Measurements from ENCODE around the gene ZNF565.
"Not testable (repeated sequence)": the region's sequence is repeated elsewhere in the genome, so short reads cannot be mapped to it uniquely, and the experiment has no call there.

The ZNF565 gene

DNA sequence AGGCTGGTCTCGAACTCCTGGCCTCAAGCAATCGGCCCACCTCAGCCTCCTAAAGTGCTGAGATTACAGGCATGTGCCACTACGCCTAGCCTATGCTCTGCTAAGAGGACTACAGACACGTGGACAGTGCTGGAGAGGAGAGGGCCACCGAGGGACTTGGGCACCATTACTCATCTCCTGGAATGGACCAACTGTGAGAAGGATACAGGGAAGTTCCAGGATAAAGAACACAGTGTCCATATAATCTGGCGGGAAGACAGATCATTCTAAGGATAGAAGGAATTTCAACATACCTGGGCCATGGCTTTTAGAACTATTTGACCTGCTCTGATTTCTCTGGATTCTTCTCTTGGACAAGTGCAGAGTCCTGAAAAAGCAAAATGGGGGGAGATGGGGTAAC lies 12.8 kb downstream of the ZNF565 start:
- TF ChIP-seq CTCF (IDR thresholded peaks at IDR 0.05; ENCODE audit: poor library complexity, severe bottlenecking), result no peak
- H3K9me3 ChIP-seq (ENCODE audit: severe bottlenecking), result no peaks in the 10 kb centered on the region
- ATAC-seq (ENCODE audit: low read depth) (no peak), DNase-seq (ENCODE audit: low spot score) (no peak)
- no peaks in the 10 kb centered on the region for H3K27me3 ChIP-seq (ENCODE audit: insufficient read depth, poor library complexity, severe bottlenecking)
- H3K4me1 ChIP-seq (ENCODE audit: insufficient read depth, poor library complexity, severe bottlenecking), result no peaks in the 10 kb centered on the region
- H3K27ac ChIP-seq (ENCODE audit: poor library complexity, severe bottlenecking), result no peak overlapping the region
- H3K36me3 ChIP-seq (ENCODE audit: low read depth), result no peaks in the 10 kb centered on the region
- H3K4me3 ChIP-seq (ENCODE audit: severe bottlenecking), result no peak overlapping the region

DNA sequence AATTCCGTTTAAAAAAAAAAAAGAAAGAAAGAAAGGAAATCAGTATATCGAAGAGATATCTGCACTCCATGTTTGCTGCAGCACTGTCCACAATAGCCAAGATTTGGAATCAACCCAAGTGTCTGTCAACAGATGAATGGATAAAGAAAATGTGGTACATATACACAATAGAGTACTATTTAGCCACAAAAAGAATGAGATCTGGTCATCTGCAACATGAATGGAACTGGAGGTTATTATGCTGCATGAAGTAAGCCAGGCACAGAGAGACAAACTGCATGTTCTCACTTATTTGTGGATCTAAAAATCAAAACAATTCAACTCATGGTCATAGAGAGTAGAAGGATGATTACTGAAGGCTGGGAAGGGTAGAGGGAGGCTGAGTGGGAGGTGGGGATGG lies 16.3 kb downstream of the ZNF565 start:
- H3K4me3 ChIP-seq (ENCODE audit: severe bottlenecking), result no peak overlapping the region
- H3K9me3 ChIP-seq (ENCODE audit: severe bottlenecking), result no peaks in the 10 kb centered on the region
- TF ChIP-seq CTCF (IDR thresholded peaks at IDR 0.05; ENCODE audit: poor library complexity, severe bottlenecking), result no peak
- no peaks in the 10 kb centered on the region for H3K27me3 ChIP-seq (ENCODE audit: insufficient read depth, poor library complexity, severe bottlenecking)
- H3K4me1 ChIP-seq (ENCODE audit: insufficient read depth, poor library complexity, severe bottlenecking), result no peaks in the 10 kb centered on the region
- ATAC-seq (ENCODE audit: low read depth) (no peak), DNase-seq (ENCODE audit: low spot score) (no peak)
- no peak overlapping the region for H3K27ac ChIP-seq (ENCODE audit: poor library complexity, severe bottlenecking)
- H3K36me3 ChIP-seq (ENCODE audit: low read depth), result no peaks in the 10 kb centered on the region

DNA sequence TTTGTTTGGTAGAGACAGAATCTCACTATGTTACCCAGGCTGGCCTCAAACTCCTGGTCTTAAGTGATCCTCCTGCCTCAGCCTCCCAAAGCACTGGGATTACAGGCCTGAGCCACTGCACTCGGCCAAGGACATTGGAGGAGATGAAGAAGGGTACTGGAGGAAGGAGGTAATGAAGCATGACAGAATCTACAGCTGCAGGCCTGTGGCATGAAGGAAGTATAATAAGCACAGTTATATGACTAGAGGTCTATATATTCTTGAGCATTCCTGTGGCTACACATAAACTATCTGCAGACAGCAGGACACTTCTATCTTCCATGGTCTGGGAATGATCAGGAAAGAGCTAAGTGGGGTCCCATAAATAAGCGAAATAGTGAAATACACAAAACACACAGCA lies 18.2 kb downstream of the ZNF565 start:
- Histone ChIP-seq H3K4me3 (ENCODE audit: severe bottlenecking) (no peak overlapping the region), H3K9me3 (ENCODE audit: severe bottlenecking) (no peaks in the 10 kb centered on the region), H3K36me3 (ENCODE audit: low read depth) (no peaks in the 10 kb centered on the region), H3K27me3 (ENCODE audit: insufficient read depth, poor library complexity, severe bottlenecking) (no peaks in the 10 kb centered on the region), H3K27ac (ENCODE audit: poor library complexity, severe bottlenecking) (no peak overlapping the region), H3K4me1 (ENCODE audit: insufficient read depth, poor library complexity, severe bottlenecking) (no peaks in the 10 kb centered on the region)
- no peak for TF ChIP-seq CTCF (IDR thresholded peaks at IDR 0.05; ENCODE audit: poor library complexity, severe bottlenecking)
- DNase-seq (ENCODE audit: low spot score), result no peak
- ATAC-seq (ENCODE audit: low read depth), result no peak

DNA sequence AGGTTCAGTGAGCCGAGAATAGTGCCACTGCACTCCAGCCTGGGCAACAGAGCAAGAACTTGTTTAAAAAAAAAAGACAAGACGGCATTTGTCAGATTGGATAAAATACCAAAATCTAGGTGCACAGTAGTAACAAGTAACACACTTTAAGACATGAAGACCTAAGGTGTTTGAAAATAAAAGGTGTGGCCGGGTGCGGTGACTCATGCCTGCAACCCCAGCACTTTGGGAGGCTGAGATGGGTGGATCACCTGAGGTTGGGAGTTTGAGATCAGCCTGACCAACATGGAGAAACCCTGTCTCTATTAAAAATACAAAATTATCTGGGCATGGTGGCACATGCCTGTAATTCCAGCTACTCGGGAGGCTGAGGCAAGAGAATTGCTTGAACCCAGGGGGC lies 27.7 kb downstream of the ZNF565 start:
- not testable (repeated sequence) for H3K27ac ChIP-seq (ENCODE audit: poor library complexity, severe bottlenecking); DNase-seq (ENCODE audit: low spot score); H3K9me3 ChIP-seq (ENCODE audit: severe bottlenecking); H3K4me1 ChIP-seq (ENCODE audit: insufficient read depth, poor library complexity, severe bottlenecking); H3K36me3 ChIP-seq (ENCODE audit: low read depth); H3K4me3 ChIP-seq (ENCODE audit: severe bottlenecking); H3K27me3 ChIP-seq (ENCODE audit: insufficient read depth, poor library complexity, severe bottlenecking); ATAC-seq (ENCODE audit: low read depth)

DNA sequence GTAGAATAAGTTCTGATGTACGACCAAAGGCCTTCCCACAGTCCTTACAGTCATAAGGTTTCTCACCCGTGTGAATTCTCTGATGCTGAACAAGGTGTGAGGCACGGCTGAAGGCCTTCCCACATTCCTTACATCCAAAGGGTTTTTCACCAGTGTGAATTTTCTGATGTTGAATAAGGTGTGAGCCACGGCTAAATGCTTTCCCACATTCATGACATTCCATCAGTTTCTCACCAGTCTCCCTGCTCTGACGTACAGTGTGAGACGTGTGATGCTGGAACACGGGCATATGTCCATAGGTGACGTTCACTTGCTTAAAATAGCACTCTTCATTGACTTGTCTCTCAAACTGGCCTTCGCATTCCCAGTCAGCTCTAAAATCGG lies 31.2 kb downstream of the ZNF565 start:
- Histone ChIP-seq H3K4me3 (ENCODE audit: severe bottlenecking) (no peak overlapping the region), H3K36me3 (ENCODE audit: low read depth) (peaks cover 8% of the 10 kb centered on the region; the same call in 1 of the 2 replicates), H3K9me3 (ENCODE audit: severe bottlenecking) (no peaks in the 10 kb centered on the region), H3K4me1 (ENCODE audit: insufficient read depth, poor library complexity, severe bottlenecking) (no peaks in the 10 kb centered on the region), H3K27me3 (ENCODE audit: insufficient read depth, poor library complexity, severe bottlenecking) (no peaks in the 10 kb centered on the region), H3K27ac (ENCODE audit: poor library complexity, severe bottlenecking) (no peak overlapping the region)
- ATAC-seq (ENCODE audit: low read depth) (no peak), DNase-seq (ENCODE audit: low spot score) (no peak)
- no peak for TF ChIP-seq CTCF (IDR thresholded peaks at IDR 0.05; ENCODE audit: poor library complexity, severe bottlenecking)

All from RWPE2 (cell line).